ENCODE results near the gene PRRX2.

GRCh38 chr9:129641750-129642585 lies 23.5 kb upstream of the PRRX2 start, which contains the start of gene ASB6:
- peak; percentile 98 to 100 (median 99) for TF ChIP-seq CTCF (IDR thresholded peaks at IDR 0.05)
- TF ChIP-seq POLR2A (IDR thresholded peaks at IDR 0.05) = no peak
